HL-60/S4 treated with retinoic acid at 250 ng/mL for 4 days and 3 days (cell line): ENCODE measurements around the gene UNCX.

Experiments used
- in situ Hi-C: fragments of 300-500 bp; cut with MboI; formaldehyde crosslinking; loops from 2 replicates; pipeline ENCODE4 v1.7.0; 2022; ENCODE audit warnings: low sequenced_read_pairs

UNCX gene

GRCh38 chr7:1231214-1232102 is 1.2 kb upstream of the UNCX start:
- in situ Hi-C loops = no loop called here

- in situ Hi-C loops = no loop called here
Measured at GRCh38 chr7:1232103-1232466, 587 bp upstream of the UNCX start.

GRCh38 chr7:1233333-1234048 is 819 bp downstream of the UNCX start:
- in situ Hi-C loops = no loop called here

- in situ Hi-C loops = no loop called here
Measured at GRCh38 chr7:1234049-1234880, 1.6 kb downstream of the UNCX start.

- in situ Hi-C loops = no loop called here
Measured at GRCh38 chr7:1234881-1235500, 2.3 kb downstream of the UNCX start.

GRCh38 chr7:1235501-1236131 is 2.9 kb downstream of the UNCX start:
- in situ Hi-C loops = no loop called here

GRCh38 chr7:1236132-1236661 is 3.5 kb downstream of the UNCX start:
- in situ Hi-C loops = no loop called here

- in situ Hi-C loops = no loop called here
Measured at GRCh38 chr7:1236831-1237701, 4.4 kb downstream of the UNCX start.

GRCh38 chr7:1237704-1238255 is 5.1 kb downstream of the UNCX start:
- in situ Hi-C loops = no loop called here

- in situ Hi-C loops = no loop called here
Measured at GRCh38 chr7:1238450-1238882, 5.8 kb downstream of the UNCX start.

- in situ Hi-C loops = no loop called here
Measured at GRCh38 chr7:1238931-1239802, 6.5 kb downstream of the UNCX start.

- in situ Hi-C loops = no loop called here
Measured at GRCh38 chr7:1239803-1240516, 7.3 kb downstream of the UNCX start.

GRCh38 chr7:1240517-1241257 is 8.0 kb downstream of the UNCX start:
- in situ Hi-C loops = no loop called here

- in situ Hi-C loops = no loop called here
Measured at GRCh38 chr7:1241258-1241602, 8.6 kb downstream of the UNCX start.

GRCh38 chr7:1241603-1242255 is 9.1 kb downstream of the UNCX start:
- in situ Hi-C loops = no loop called here

- in situ Hi-C loops = no loop called here
Measured at GRCh38 chr7:1242256-1242605, 9.6 kb downstream of the UNCX start.
